Measurements from ENCODE around the gene KLHL1. TPM values are rescaled to one million over a fixed set of nuclear protein-coding genes. Genes with fewer than 3 reads are reported as not detected.

Gene KLHL1
- total RNA-seq, 1 donor from 2014 or later: not detected

DNA sequence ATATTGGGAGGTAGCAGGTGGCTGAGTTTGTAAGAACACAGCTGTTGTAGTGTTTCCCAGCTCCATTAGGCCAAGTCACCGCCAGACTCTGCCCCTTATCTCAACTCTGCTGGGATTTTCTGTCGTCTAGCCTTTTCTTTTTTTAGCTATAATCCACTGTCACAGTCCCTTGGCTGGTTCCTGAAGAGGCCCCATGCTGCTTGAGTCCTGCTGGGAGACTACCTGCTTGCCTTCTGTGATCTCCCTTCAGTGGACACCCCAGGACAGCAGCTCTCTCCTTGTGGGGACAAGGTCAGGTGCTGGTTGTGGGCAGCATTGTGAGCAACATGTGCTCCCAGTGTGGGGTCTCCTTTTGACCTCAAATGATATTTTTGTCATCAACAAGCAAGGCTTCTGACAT is 195.6 kb downstream of the KLHL1 start:
- no peak overlapping the region for H3K27ac ChIP-seq
- no peak for DNase-seq (ENCODE audit: low spot score)
- TF ChIP-seq EZH2phosphoT487 (IDR thresholded peaks at IDR 0.05): no peak
- H3K4me2 ChIP-seq: no peak overlapping the region
- H3K36me3 ChIP-seq: no peaks in the 10 kb centered on the region
- no peak overlapping the region for H3K9ac ChIP-seq
- no peak overlapping the region for H3K4me3 Mint-ChIP-seq
- H4K20me1 ChIP-seq (ENCODE audit: low read depth): no peaks in the 10 kb centered on the region
- no peak overlapping the region for H2AFZ ChIP-seq (replicated peaks)
- no peaks in the 10 kb centered on the region for H3K27me3 ChIP-seq
- H3K9me3 ChIP-seq (ENCODE audit: low read depth): peaks cover 5% of the 10 kb centered on the region
- no peaks in the 10 kb centered on the region for H3K79me2 ChIP-seq (ENCODE audit: low read depth)
- H3K36me3 Mint-ChIP-seq: no peaks in the 10 kb centered on the region
- no peaks in the 10 kb centered on the region for H3F3A ChIP-seq (ENCODE audit: low read depth)
- H3K4me3 ChIP-seq: no peak overlapping the region
- H3K4me1 Mint-ChIP-seq: no peaks in the 10 kb centered on the region
- peak overlapping the region; percentile 42 for H3K27ac Mint-ChIP-seq
- peaks cover 3% of the 10 kb centered on the region for H3K9me3 Mint-ChIP-seq
- no peaks in the 10 kb centered on the region for H3K4me1 ChIP-seq
- H3K27me3 Mint-ChIP-seq (ENCODE audit: insufficient read depth, low read depth): peaks cover 2% of the 10 kb centered on the region

DNA sequence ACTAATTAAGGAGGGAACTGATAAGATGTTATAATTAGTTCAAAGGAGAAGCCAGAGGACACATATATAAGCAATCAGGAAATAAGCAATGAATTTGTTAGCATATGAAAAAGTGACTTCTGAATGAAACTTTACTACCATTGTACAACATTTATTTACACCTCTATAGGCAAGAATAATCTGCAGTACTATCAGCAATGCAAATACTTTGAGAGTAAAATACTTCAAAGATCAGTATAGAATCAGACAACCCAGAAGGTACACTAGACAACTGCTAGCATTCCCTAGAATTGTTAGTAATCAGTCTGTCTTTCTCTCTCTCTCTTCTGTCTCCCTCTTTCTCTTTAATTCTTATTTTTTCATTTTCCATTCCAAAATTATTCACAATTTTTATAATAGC is 197.5 kb downstream of the KLHL1 start:
- H3K9me3 Mint-ChIP-seq: no peaks in the 10 kb centered on the region
- H3K27ac ChIP-seq: no peak overlapping the region

DNA sequence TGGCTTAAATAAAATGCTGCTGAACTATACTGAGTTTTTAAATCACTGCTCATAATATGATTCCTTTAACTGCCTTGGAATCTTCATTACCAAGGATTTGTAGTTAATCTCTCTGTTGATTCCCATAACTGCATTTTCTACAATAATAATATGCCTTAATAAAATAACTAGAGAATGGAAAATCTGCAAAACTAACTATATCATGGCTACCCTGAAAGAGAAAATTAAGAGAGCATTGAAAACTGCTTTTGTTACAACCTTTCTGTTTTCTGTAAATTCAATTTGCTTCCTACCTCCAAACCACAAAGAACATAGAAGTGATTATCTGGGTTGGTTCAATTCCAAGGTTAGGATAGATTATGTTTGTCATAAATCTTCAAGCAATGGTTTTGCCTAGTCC is 203.5 kb downstream of the KLHL1 start:
- no peaks in the 10 kb centered on the region for H3F3A ChIP-seq (ENCODE audit: low read depth)
- no peak overlapping the region for H2AFZ ChIP-seq (replicated peaks)
- no peak overlapping the region for H3K9ac ChIP-seq
- H3K9me3 ChIP-seq (ENCODE audit: low read depth): no peaks in the 10 kb centered on the region
- no peak for TF ChIP-seq EZH2phosphoT487 (IDR thresholded peaks at IDR 0.05)
- DNase-seq (ENCODE audit: low spot score): no peak
- no peaks in the 10 kb centered on the region for H3K36me3 Mint-ChIP-seq
- no peak overlapping the region for H3K4me3 Mint-ChIP-seq
- H4K20me1 ChIP-seq (ENCODE audit: low read depth): no peaks in the 10 kb centered on the region
- H3K4me1 Mint-ChIP-seq: no peaks in the 10 kb centered on the region
- no peaks in the 10 kb centered on the region for H3K36me3 ChIP-seq
- no peak overlapping the region for H3K4me3 ChIP-seq
- no peak overlapping the region for H3K4me2 ChIP-seq
- no peak overlapping the region for H3K27ac Mint-ChIP-seq
- H3K9me3 Mint-ChIP-seq: no peaks in the 10 kb centered on the region
- no peaks in the 10 kb centered on the region for H3K79me2 ChIP-seq (ENCODE audit: low read depth)
- no peak overlapping the region for H3K27ac ChIP-seq
- no peaks in the 10 kb centered on the region for H3K27me3 Mint-ChIP-seq (ENCODE audit: insufficient read depth, low read depth)
- no peaks in the 10 kb centered on the region for H3K27me3 ChIP-seq
- peaks cover 11% of the 10 kb centered on the region for H3K4me1 ChIP-seq

More for the DNA sequence above, 197.5 kb downstream of the KLHL1 start:
- Histone ChIP-seq H3K4me1 (no peaks in the 10 kb centered on the region), H3K36me3 (no peaks in the 10 kb centered on the region), H3K79me2 (ENCODE audit: low read depth) (no peaks in the 10 kb centered on the region), H3F3A (ENCODE audit: low read depth) (no peaks in the 10 kb centered on the region), H3K9ac (no peak overlapping the region), H4K20me1 (ENCODE audit: low read depth) (no peaks in the 10 kb centered on the region), H3K4me3 (no peak overlapping the region), H3K27me3 (no peaks in the 10 kb centered on the region), H3K9me3 (ENCODE audit: low read depth) (no peaks in the 10 kb centered on the region), H2AFZ (replicated peaks) (no peak overlapping the region), H3K4me2 (no peak overlapping the region)
- TF ChIP-seq, protein P1, sequence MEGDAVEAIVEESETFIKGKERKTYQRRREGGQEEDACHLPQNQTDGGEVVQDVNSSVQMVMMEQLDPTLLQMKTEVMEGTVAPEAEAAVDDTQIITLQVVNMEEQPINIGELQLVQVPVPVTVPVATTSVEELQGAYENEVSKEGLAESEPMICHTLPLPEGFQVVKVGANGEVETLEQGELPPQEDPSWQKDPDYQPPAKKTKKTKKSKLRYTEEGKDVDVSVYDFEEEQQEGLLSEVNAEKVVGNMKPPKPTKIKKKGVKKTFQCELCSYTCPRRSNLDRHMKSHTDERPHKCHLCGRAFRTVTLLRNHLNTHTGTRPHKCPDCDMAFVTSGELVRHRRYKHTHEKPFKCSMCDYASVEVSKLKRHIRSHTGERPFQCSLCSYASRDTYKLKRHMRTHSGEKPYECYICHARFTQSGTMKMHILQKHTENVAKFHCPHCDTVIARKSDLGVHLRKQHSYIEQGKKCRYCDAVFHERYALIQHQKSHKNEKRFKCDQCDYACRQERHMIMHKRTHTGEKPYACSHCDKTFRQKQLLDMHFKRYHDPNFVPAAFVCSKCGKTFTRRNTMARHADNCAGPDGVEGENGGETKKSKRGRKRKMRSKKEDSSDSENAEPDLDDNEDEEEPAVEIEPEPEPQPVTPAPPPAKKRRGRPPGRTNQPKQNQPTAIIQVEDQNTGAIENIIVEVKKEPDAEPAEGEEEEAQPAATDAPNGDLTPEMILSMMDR (IDR thresholded peaks at IDR 0.05): no peak
- TF ChIP-seq EZH2 (IDR thresholded peaks at IDR 0.05): no peak
- no peak for TF ChIP-seq EZH2phosphoT487 (IDR thresholded peaks at IDR 0.05)
- H3K4me3 Mint-ChIP-seq: no peak overlapping the region
- H3K27me3 Mint-ChIP-seq (ENCODE audit: insufficient read depth, low read depth): peaks cover 2% of the 10 kb centered on the region
- no peak overlapping the region for H3K27ac Mint-ChIP-seq
- no peaks in the 10 kb centered on the region for H3K36me3 Mint-ChIP-seq
- H3K4me1 Mint-ChIP-seq: no peaks in the 10 kb centered on the region
- DNase-seq (ENCODE audit: low spot score): no peak

DNA sequence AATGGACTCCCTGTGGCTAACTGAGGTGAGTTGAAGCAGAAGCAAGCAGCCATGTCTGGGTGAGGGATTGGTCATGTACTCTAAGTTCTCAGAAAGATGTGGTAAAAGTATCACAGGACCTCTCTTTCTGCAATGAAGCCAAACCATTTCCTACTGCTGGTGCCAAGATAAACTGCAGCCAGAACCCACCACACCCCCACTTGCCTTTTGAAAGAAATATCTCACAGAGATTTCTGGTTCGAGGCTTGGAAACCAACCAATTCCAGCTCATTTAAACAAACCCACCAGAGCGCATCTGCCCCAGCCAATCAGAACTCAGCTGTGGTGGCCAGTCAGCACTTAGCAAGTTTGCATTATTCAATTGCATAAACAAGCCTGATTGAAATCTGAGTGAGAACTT is 205.2 kb downstream of the KLHL1 start:
- Histone ChIP-seq H3K9me3 (ENCODE audit: low read depth) (no peaks in the 10 kb centered on the region), H2AFZ (replicated peaks) (no peak overlapping the region), H3K36me3 (no peaks in the 10 kb centered on the region), H3K9ac (no peak overlapping the region), H3K27ac (no peak overlapping the region), H3K4me1 (peaks cover 19% of the 10 kb centered on the region), H4K20me1 (ENCODE audit: low read depth) (no peaks in the 10 kb centered on the region), H3F3A (ENCODE audit: low read depth) (no peaks in the 10 kb centered on the region), H3K4me3 (no peak overlapping the region), H3K79me2 (ENCODE audit: low read depth) (no peaks in the 10 kb centered on the region), H3K4me2 (no peak overlapping the region), H3K27me3 (no peaks in the 10 kb centered on the region)
- H3K4me3 Mint-ChIP-seq: no peak overlapping the region
- no peak overlapping the region for H3K27ac Mint-ChIP-seq
- TF ChIP-seq EZH2 (IDR thresholded peaks at IDR 0.05) (no peak), EZH2phosphoT487 (IDR thresholded peaks at IDR 0.05) (no peak)
- TF ChIP-seq, protein P1 (IDR thresholded peaks at IDR 0.05): no peak
- no peaks in the 10 kb centered on the region for H3K36me3 Mint-ChIP-seq
- H3K9me3 Mint-ChIP-seq: no peaks in the 10 kb centered on the region
- no peaks in the 10 kb centered on the region for H3K4me1 Mint-ChIP-seq
- no peak for DNase-seq (ENCODE audit: low spot score)
- no peaks in the 10 kb centered on the region for H3K27me3 Mint-ChIP-seq (ENCODE audit: insufficient read depth, low read depth)

All from neural progenitor cell (in vitro differentiated cells).